IPS DF 6.9 (cell line): ENCODE measurements around the gene DAND5.

Experiments
- DNase-seq: peaks from one replicate; pipeline ENCODE4 v3.0.0-alpha.2; 2013; ENCODE audit warnings: low read depth, low spot score
- H3K27ac ChIP-seq: one replicate; pipeline ENCODE4 v1.5.1; 2013; ENCODE audit warnings: low read length, control low read depth
- H3K27me3 ChIP-seq: 2 replicates; pipeline ENCODE4 v1.6.1; 2013; ENCODE audit warnings: mild to moderate bottlenecking, low read length; ENCODE audit not compliant: control insufficient read depth, insufficient read depth
- H3K36me3 ChIP-seq: 2 replicates; pipeline ENCODE4 v1.6.1; 2013; ENCODE audit warnings: low read length; ENCODE audit not compliant: control insufficient read depth, insufficient read depth
- H3K4me1 ChIP-seq: 2 replicates; pipeline ENCODE4 v1.6.1; 2013; ENCODE audit warnings: low read length; ENCODE audit not compliant: control insufficient read depth, insufficient read depth
- H3K4me3 ChIP-seq: 2 replicates; pipeline ENCODE4 v1.5.1; 2013; ENCODE audit warnings: mild to moderate bottlenecking, low read length
- H3K9me3 ChIP-seq: 2 replicates; pipeline ENCODE4 v1.6.1; 2013; ENCODE audit warnings: low read length, inconsistent platforms; ENCODE audit not compliant: control insufficient read depth, insufficient read depth
- WGBS: extraction: QIAGEN DNeasy Blood & Tissue Kit; methylation state at CpG from one replicate; pipeline ENCODE4 v1.1.7; 2013; ENCODE audit warnings: mixed read lengths, missing lambda C conversion rate; ENCODE audit not compliant: insufficient read length, insufficient coverage; 5-methylcytosine and 5-hydroxymethylcytosine counted together

The DAND5 gene

DNA sequence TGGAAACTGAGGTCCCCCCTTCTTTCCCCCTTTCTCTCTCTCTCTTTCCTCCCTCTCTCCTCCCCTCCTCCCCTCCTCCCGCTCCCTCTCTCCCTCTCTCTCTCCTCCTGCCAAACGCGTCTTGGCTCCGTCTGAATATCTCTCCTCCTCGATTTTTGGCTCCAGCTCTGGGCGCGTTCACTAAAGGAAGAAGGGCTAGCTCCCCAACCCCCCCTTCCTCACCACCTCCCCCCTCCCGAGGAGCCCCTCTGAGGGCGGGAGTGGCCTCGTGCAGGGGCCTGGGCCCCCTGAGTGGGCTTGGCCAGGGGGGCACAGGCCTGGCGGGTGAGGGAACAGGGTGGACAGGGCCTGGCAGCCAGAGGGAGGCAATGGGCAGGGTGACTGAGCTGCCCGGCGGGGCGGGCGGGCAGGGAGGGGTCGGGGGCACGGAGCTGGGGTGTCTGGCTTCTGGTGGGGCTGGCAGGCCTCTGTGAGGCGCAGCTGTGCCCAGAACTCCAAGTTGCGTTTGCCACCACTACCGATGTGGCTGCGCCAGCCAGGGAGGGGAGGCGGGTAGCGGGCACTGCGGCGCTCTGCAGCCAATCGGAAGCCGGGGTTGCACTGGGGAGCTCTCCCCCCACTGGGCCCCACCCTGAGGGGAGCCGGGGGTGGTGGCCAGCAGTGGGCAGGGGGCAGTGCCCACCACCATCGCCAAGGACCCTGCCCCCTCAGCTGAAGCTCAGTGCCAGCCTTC is 33.0 kb downstream of the DAND5 start:
- H3K9me3 ChIP-seq = no peaks in the 10 kb centered on the region
- no peak overlapping the region for H3K27ac ChIP-seq
- H3K4me3 ChIP-seq = no peak overlapping the region
- DNase-seq = no peak
- peaks cover 25% of the 10 kb centered on the region for H3K27me3 ChIP-seq
- H3K4me1 ChIP-seq = no peaks in the 10 kb centered on the region
- no CpG with 5 or more reads among the region's 29 CpGs for WGBS
- H3K36me3 ChIP-seq = no peaks in the 10 kb centered on the region; the same call in 1 of the 2 replicates

DNA sequence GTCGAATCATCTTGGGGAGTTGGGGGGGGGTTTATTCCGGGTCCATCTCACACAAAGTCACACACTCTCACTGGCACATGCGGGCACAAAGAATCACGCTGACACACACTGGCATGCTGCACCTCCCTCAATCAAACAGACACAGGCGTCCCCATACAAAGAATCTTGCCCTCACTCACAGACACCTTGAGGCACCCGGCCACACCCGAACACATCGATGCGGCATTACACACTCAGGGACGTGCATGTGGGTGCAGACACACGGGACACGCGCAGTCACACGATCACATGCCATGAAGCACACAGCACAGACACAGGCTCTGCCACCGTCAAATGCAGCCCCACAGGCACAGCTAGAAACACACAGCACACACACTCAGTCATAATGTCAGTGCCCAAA is 33.7 kb downstream of the DAND5 start:
- Histone ChIP-seq H3K27me3 (peaks cover 22% of the 10 kb centered on the region), H3K36me3 (no peaks in the 10 kb centered on the region)

DNA sequence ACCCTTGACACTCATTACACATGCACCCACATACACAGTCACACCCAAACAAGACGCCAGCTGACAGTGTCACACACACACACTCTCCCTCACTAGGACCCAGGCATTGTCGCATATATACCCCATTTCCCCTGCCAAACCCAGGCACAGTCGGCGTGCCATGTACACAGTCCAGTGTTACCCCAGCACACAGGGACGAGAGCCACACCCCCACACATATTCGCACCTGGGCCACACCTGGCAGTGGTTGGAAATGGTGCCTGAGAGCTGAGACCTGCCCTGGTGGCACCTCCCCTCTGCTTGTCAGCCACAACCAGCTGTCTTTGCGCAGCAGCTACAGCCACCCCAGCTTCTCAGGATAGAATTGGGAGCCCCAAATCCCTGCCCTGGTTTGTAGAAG is 34.9 kb downstream of the DAND5 start:
- DNase-seq = no peak
- WGBS = no CpG with 5 or more reads among the region's 7 CpGs
- no peaks in the 10 kb centered on the region for H3K4me1 ChIP-seq
- no peak overlapping the region for H3K4me3 ChIP-seq
- peaks cover 27% of the 10 kb centered on the region for H3K27me3 ChIP-seq
- H3K36me3 ChIP-seq = no peaks in the 10 kb centered on the region
- no peak overlapping the region for H3K27ac ChIP-seq
- H3K9me3 ChIP-seq = no peaks in the 10 kb centered on the region

More for the DNA sequence above, 33.7 kb downstream of the DAND5 start:
- Histone ChIP-seq H3K4me3 (no peak overlapping the region), H3K4me1 (no peaks in the 10 kb centered on the region), H3K9me3 (no peaks in the 10 kb centered on the region), H3K27ac (no peak overlapping the region)
- no peak for DNase-seq
- whole genome bisulfite sequencing = no CpG with 5 or more reads among the region's 15 CpGs

DNA sequence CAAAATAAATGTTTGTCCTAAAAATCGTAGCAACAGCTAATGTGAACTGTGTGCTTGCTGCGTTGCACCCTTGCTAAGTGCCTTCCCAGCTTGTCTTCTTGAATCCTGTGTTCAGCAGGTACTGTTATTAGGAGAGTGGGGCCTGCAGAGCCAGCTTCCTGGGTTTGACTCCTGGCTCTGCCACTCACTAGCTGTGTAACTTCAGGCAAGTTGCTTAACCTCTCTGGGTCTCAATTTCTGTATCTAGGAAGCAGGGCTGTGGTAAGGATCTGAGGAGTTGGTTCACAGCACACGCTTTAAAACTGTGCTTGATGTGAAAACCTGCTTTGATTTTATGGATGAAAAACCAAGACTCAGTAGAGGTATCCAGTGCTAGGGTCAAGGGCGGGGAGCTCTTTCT is 35.9 kb downstream of the DAND5 start:
- Histone ChIP-seq H3K9me3 (no peaks in the 10 kb centered on the region), H3K36me3 (no peaks in the 10 kb centered on the region; the same call in 1 of the 2 replicates), H3K4me1 (peaks cover 5% of the 10 kb centered on the region), H3K27ac (no peak overlapping the region), H3K4me3 (no peak overlapping the region), H3K27me3 (peaks cover 36% of the 10 kb centered on the region)
- no CpG with 5 or more reads among the region's 4 CpGs for WGBS
- DNase-seq = no peak

DNA sequence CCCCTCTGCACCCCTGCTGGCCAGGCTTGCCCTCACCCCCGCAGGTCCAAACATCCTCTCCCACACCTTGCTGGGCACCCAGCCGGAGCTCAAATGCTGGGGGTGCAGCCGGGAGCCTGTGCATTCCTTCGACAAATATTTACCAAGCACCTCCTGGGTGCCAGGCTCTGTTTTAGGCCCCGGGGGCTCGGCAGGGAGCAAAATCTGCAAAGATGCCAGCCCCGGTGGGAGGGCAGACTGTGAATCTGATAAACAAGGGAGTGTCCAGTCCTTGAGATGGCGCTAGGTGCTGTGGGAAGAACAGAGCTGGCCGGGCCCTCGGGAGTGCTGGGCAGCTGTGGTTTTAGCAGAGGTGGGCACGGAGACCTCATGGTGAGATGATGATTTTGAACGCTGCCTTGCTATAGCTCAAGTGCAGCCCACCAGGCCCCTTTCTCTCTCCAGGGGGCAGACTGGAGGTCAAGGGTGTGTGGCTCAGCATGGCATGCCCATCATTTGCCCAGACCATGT is 36.5 kb downstream of the DAND5 start:
- Histone ChIP-seq H3K9me3 (no peaks in the 10 kb centered on the region), H3K4me3 (no peak overlapping the region), H3K27me3 (peaks cover 43% of the 10 kb centered on the region), H3K27ac (no peak overlapping the region), H3K36me3 (no peaks in the 10 kb centered on the region; the same call in 1 of the 2 replicates), H3K4me1 (peaks cover 9% of the 10 kb centered on the region)
- no peak for DNase-seq
- no CpG with 5 or more reads among the region's 12 CpGs for WGBS

DNA sequence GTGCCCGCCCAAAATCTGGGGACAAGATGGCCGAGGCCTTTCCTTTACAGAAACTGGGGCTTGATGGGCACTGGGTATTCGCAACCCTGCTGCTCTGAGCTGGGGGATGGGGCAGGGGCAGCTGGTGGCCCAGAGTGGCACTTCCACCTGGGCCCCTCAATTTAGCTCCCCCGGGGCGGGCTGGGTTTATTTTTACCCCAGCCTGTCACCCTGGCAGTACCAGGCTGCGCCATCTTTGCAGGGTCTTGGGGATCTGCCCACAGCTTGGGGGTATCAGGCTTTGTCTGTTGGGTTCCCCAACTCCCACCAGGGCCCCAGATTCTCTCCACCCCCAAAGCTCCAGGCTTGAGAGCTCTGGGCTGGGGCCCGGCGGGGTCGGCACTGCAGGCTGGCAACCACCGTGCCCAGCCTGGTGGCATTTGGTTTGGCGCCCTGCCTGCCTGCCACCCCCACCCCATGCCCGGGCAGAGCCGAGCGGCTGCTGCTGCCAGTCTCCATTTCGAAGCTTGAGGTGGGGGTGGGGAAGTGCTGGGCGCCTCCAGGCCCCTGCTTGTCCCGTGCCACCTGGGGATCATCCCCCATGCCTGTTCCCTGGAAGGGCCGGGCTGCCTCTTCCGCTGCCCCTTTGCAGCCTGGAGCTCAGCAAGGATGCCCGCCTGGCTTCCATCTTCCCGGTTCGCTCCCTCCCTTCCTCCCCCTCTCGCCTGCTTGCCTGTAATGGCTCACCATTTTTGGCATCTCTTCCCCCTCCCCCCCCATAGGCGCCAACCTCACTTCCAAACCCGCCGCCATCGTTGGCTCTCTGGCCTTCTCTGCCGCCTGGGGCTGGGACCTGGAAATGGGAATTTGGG is 37.3 kb downstream of the DAND5 start:
- no peak for DNase-seq
- Histone ChIP-seq H3K27ac (no peak overlapping the region), H3K4me3 (no peak overlapping the region), H3K4me1 (peaks cover 11% of the 10 kb centered on the region), H3K36me3 (no peaks in the 10 kb centered on the region; the same call in 1 of the 2 replicates), H3K27me3 (peaks cover 50% of the 10 kb centered on the region), H3K9me3 (no peaks in the 10 kb centered on the region)
- WGBS = no CpG with 5 or more reads among the region's 28 CpGs

DNA sequence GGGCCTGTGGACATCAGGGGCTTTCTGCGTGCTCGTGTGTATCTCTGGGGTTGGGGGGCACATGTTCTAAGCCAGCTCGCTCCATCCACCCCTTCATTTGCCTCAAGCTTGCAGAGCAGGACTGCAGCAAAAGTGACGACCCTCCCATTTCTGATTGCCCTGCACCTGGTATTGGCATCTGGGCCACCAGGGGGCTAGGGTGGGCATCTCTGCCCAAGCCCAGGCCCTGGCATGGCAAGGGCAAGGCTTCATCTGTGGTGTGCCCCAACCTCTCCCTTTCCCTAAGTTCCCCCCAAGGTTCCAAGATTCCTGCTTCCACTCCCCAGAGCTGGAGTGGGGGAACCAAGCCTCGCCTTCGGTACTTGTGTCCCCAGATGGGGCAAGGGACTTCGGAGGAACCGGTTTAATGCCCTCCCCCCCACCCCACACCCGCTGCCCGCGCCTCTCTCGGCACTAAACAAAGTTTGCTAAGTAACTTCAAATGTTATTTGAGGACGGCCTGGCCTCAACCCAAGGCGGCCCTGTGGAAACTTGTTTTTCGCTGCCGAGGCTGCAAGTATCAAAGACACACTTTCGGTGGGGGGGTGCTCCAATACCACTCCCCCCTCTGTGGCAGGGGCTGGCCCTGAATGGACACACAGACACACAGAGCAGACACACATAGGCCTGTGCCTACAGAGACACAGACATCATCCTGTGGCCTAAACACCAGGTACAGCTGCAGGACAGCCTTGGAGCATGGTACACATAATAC is 38.1 kb downstream of the DAND5 start:
- H3K27me3 ChIP-seq = peaks cover 59% of the 10 kb centered on the region

DNA sequence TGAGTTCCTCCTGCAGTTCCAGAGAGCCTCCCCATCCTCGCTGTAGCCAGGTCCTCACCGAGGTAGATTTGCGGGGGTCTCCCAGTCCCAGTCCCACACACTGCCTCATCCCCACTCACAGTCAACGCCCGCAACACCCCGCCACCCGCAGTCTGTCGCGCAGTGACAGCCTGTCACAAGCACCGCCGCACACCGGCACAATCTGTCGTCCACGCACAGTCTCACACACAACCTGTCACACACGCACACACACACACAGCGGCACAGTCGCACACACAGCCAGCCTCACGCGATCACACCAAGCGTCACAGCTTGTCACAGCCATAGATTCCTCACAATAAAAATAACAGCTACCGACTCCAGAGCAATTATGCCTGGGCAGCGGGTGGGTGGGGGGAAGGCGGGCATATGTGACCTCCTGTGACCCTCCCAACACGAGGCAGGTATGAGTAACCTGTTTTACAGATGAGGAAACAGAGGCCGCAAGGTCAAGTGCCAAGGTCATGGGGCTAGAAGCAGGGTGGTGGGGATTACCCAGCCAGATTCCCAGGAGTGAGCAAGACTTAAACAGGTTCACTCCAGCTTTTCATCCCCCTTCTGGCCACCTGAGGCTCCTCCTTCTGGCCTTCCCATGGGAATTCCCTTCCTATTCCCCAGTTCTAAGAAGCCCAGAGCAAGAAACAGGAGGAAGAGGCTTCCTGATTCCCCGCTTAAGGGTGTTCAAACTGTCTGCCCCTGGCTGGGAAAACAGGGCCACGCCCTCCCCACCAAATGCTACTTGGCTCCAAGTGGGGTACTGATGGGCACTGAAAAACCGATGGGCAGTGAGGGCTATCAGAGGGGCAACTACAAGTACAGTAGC is 39.8 kb downstream of the DAND5 start:
- H3K27me3 ChIP-seq = peaks cover 73% of the 10 kb centered on the region

More for the DNA sequence above, 38.1 kb downstream of the DAND5 start:
- H3K9me3 ChIP-seq = no peaks in the 10 kb centered on the region
- peaks cover 13% of the 10 kb centered on the region for H3K4me1 ChIP-seq
- DNase-seq = no peak
- no CpG with 5 or more reads among the region's 17 CpGs for WGBS
- H3K4me3 ChIP-seq = no peak overlapping the region
- H3K27ac ChIP-seq = no peak overlapping the region
- H3K36me3 ChIP-seq = no peaks in the 10 kb centered on the region; the same call in 1 of the 2 replicates

DNA sequence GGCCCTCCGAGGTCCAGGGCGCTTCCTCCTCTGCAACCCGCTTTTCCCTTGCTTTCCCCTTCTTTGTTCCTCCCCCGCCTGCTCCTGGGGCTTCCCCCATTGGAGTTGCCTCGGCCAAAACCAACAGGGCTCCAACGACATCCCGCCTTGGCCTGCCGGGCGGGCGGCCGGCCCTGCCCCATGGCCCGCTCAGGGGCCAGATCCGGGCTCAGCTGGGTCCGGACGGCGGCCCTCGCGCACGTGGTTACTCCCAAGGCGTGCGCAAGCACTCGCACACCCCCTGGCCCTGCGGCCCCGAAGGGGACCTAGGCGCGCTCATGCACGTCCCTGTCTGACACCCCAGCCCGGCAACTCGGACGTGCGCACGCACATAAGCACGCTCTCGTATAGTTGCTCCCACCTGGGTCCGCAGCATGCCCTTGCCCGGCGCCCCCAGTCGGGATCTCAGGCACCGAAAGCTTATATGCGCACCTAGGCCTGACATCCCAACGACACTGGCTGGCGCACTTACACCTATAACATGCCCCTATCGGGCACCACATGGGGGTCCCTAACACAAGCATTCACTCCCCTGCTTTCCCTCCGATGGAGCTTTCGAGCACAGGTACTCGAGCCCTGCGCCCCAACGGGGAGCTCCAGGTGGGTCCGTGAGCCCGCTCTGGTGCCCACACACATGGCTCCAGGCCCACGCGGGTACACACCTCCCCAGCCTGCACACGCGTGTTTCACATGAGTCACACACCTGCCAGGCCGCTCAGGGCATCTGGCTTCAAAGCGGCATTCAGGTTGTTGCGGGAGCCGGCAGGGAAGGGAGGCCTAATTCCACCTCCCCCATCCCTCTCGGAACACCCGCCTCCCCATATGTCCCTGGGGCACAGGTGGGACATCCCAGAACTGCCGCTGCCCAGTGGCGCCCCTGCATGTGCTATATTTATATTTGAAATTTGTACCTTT is 40.9 kb downstream of the DAND5 start:
- Histone ChIP-seq H3K27me3 (peaks cover 79% of the 10 kb centered on the region), H3K36me3 (no peaks in the 10 kb centered on the region; the same call in 1 of the 2 replicates), H3K9me3 (no peaks in the 10 kb centered on the region), H3K27ac (no peak overlapping the region), H3K4me3 (no peak overlapping the region), H3K4me1 (peaks cover 14% of the 10 kb centered on the region)
- no CpG with 5 or more reads among the region's 62 CpGs for WGBS
- no peak for DNase-seq

More for the DNA sequence above, 39.8 kb downstream of the DAND5 start:
- Histone ChIP-seq H3K9me3 (no peaks in the 10 kb centered on the region), H3K36me3 (no peaks in the 10 kb centered on the region; the same call in 1 of the 2 replicates), H3K4me1 (peaks cover 14% of the 10 kb centered on the region), H3K4me3 (no peak overlapping the region), H3K27ac (no peak overlapping the region)
- no CpG with 5 or more reads among the region's 28 CpGs for WGBS
- no peak for DNase-seq
